WI38 (cell line): ENCODE measurements around the gene SAC3D1.

ENCODE experiments used
- H3K4me3 ChIP-seq: 2 replicates; pipeline ENCODE4 v1.5.1; 2011; ENCODE audit warnings: low read depth, mild to moderate bottlenecking, control low read depth, low read length
- TF ChIP-seq, protein P1 (sequence below): IDR thresholded peaks from 2 replicates; pipeline ENCODE4 v1.5.1; 2012; ENCODE audit warnings: low read depth, mild to moderate bottlenecking, control low read depth, low read length

The SAC3D1 gene

DNA sequence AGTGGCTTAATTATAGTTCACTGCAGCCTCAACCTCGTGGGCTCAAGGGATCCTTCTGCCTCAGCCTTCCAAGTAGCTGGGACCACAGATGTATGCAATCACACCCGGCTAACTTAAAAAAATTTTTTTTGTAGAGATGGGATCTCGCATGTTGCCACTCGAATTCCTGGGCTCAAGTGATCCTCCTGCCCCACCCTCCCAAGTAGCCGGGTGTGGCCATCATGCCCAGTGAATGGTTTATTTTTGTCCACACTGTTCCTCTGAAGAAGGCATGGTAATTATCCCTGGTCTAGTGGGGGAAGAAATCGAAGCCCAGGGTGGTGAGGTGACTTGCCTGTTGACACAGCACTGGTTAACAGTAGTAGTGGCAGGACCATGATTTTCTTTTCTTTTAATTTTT is 1.9 kb downstream of the SAC3D1 start:
- TF ChIP-seq, protein P1, sequence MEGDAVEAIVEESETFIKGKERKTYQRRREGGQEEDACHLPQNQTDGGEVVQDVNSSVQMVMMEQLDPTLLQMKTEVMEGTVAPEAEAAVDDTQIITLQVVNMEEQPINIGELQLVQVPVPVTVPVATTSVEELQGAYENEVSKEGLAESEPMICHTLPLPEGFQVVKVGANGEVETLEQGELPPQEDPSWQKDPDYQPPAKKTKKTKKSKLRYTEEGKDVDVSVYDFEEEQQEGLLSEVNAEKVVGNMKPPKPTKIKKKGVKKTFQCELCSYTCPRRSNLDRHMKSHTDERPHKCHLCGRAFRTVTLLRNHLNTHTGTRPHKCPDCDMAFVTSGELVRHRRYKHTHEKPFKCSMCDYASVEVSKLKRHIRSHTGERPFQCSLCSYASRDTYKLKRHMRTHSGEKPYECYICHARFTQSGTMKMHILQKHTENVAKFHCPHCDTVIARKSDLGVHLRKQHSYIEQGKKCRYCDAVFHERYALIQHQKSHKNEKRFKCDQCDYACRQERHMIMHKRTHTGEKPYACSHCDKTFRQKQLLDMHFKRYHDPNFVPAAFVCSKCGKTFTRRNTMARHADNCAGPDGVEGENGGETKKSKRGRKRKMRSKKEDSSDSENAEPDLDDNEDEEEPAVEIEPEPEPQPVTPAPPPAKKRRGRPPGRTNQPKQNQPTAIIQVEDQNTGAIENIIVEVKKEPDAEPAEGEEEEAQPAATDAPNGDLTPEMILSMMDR: no peak
- no peak overlapping the region for H3K4me3 ChIP-seq

DNA sequence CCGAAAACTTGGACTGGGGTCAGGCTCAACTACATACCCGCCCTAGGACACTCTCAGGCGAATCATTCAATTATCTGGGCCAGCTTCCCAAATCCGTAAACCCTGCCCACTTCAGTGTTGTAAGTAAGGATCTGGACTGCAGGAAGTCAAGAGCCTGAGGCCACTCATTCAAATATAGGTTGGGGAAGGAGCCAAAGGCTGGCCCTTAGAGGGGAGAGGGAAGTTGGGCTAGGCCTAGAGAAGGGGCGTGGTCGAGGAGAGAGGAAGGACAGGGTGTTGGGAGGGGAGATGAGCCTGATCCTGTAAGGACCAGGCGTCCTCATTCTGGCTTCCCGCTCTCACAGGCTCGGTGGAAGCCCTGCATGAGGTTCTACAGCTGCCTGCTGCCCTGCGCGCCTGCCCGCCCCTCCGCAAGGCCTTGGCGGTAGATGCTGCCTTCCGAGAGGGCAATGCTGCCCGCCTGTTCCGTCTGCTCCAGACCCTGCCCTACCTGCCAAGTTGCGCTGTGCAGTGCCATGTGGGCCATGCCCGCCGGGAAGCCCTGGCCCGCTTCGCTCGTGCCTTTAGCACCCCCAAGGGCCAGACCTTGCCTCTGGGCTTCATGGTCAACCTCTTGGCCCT is 3.0 kb downstream of the SAC3D1 start:
- H3K4me3 ChIP-seq: no peak overlapping the region
- TF ChIP-seq, protein P1: no peak

DNA sequence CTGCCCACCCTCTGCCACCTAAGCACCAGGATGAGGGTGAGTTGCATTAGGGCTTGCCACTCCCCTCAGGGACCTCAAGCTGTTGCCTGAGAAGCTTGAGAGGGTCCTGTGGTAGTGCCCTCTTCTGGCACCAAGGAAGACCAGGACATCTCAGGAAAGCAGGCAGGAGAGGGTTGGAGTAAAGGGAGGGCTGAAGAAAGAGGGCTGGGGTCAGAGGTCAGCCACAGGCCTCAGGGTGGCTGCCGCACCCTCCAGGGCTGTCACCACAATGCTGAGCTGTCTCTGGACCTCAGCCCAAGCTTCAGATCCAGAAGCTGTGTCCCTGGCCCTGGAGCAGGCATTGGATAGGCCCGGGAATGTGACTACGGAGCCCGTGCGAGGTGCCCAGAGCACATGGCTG is 4.1 kb downstream of the SAC3D1 start:
- no peak overlapping the region for H3K4me3 ChIP-seq
- TF ChIP-seq, protein P1: no peak

DNA sequence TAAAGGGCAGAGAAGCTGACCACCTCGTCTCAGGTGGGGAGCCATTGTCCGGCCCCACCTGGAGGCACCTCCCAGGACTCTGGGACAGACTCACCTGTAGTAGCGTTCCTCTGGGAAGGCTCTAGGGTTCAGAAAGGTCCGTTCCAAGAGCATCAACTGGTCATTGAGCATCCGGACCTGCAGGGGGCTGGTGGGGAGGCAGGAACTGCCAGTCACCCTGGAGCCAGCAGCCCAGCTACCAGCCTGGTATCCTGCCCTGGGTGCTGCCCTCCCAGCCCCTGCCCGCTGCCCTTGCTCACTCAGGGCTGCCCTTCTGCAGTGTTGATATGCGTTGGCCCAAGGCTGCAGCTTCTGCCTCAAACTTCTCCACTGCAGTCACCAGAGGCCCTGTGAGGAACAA is 4.7 kb downstream of the SAC3D1 start:
- TF ChIP-seq, protein P1: no peak
- H3K4me3 ChIP-seq: no peak overlapping the region

DNA sequence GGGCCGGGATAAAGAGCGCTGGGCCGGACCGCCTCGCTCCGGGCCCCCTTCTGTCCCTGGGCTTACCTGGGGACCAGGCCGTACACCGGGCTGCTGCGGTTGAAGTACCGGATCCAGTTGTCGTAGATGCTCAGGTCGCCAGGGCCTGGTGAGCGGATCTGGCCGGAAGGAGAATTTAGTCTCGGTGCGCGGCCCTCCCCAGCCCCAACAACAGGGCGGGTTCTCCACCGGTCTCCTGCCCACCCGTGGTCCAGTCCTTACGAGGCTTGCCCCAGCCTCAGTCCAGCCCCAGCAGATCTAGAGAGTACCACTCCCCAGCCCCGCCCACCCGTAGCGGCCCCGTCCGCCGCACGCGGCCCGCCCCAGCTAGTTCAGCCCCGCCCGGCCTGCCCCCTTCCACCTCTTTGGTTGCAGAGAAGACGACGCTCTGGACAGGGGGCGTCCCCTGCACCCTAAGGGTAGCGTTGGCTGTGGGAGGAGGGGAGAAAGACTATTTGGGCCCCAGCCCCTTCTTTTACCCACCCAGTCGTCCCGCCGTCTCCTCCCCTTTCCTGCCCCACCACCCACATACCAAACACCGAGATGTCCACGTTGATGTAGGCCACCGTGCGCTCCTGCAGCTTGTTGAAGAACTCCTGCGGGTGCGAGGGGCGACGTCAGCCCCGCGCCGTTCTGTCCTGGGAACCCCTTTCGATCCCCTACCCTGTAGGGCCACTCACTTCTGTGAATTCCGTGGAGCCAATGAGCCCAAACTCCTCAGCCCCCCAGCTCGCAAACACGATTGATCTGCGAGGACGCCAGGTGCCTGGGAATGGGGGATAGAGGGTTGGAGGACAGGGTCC is 6.8 kb downstream of the SAC3D1 start:
- TF ChIP-seq, protein P1: no peak

DNA sequence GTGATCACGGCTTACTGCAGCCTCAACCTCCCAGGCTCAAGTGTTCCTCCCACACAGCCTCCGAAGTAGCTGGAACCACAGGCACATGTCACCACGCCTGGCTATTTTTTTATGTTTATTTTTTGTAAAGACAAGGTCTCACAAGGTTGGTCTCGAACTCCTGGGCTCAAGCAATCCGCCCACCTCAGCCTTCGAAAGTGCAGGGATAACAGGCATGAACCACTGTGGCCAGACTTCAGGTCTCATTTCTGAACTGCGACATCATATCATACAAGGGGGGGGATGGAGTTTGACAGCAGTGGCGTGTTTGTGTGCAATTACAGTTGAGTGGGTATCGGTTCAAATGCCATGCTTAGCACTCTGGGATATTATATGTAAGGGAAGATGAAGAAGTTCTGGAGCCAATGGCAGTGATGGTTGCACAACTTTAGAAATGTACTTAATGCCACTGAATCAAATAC is 10.4 kb downstream of the SAC3D1 start:
- H3K4me3 ChIP-seq: no peak overlapping the region
- TF ChIP-seq, protein P1: no peak

More for the DNA sequence above, 6.8 kb downstream of the SAC3D1 start:
- peak overlapping the region; percentile 45 for H3K4me3 ChIP-seq
